Ishikawa (cell line): Measurements from ENCODE around the gene CHD5.

Experiments used
- CEBPB ChIP-seq: IDR thresholded peaks from 2 replicates; pipeline ENCODE4 v1.6.1; 2012
- CREB1 ChIP-seq: IDR thresholded peaks from 2 replicates; pipeline ENCODE4 v1.6.1; 2012; ENCODE audit warnings: low read depth
- EGR1 ChIP-seq: IDR thresholded peaks from 2 replicates; pipeline ENCODE4 v1.6.1; 2012
- EP300 ChIP-seq: IDR thresholded peaks from 2 replicates; pipeline ENCODE4 v1.6.1; 2012; ENCODE audit warnings: borderline replicate concordance
- FOXM1 ChIP-seq: IDR thresholded peaks from 2 replicates; pipeline ENCODE4 v1.6.1; 2012; ENCODE audit warnings: low read depth, borderline replicate concordance
- MAX ChIP-seq: IDR thresholded peaks from 2 replicates; pipeline ENCODE4 v1.6.1; 2012
- NFIC ChIP-seq: IDR thresholded peaks from 2 replicates; pipeline ENCODE4 v1.6.1; 2012
- RAD21 ChIP-seq: IDR thresholded peaks from 2 replicates; pipeline ENCODE4 v1.6.1; 2012; ENCODE audit warnings: low read depth
- REST ChIP-seq: IDR thresholded peaks from 2 replicates; pipeline ENCODE4 v1.6.1; 2012; ENCODE audit warnings: low read depth, mild to moderate bottlenecking
- TAF1 ChIP-seq: IDR thresholded peaks from 2 replicates; pipeline ENCODE4 v1.6.1; 2012; ENCODE audit warnings: low read depth, mild to moderate bottlenecking
- TCF12 ChIP-seq: IDR thresholded peaks from 2 replicates; pipeline ENCODE4 v1.6.1; 2012; ENCODE audit warnings: low read depth
- TEAD4 ChIP-seq: IDR thresholded peaks from 2 replicates; pipeline ENCODE4 v1.6.1; 2012
- YY1 ChIP-seq: IDR thresholded peaks from 2 replicates; pipeline ENCODE4 v1.6.1; 2012; ENCODE audit warnings: low read depth
- ZBTB7A ChIP-seq: IDR thresholded peaks from 2 replicates; pipeline ENCODE4 v1.6.1; 2012; ENCODE audit warnings: low read depth
- TF ChIP-seq, protein P1 (sequence below): IDR thresholded peaks from 2 replicates; pipeline ENCODE4 v1.6.1; 2012

The CHD5 gene

DNA sequence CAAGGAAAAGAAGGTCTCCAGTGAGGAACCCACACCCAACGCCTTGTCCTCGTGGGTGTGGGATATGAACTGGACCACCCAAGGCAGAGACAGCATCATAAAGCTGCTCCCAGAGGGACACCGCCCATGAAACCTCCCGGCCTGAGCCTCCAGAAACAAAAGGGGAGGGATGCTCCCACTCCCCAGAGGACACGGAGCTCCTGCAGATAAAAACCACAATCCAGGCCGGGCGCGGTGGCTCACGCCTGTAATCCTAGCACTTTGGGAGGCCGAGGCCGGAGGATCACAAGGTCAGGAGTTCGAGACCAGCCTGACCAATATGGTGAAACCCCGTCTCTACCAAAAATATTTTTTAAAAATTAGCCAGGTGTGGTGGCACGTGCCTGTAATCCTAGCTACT lies 66.4 kb downstream of the CHD5 start:
- no peak for TF ChIP-seq RAD21
- TF ChIP-seq ZBTB7A = no peak
- TF ChIP-seq NFIC = no peak
- no peak for TF ChIP-seq EGR1
- no peak for TF ChIP-seq TEAD4
- TF ChIP-seq EP300 = no peak
- no peak for TF ChIP-seq MAX
- no peak for TF ChIP-seq REST
- TF ChIP-seq, protein P1, sequence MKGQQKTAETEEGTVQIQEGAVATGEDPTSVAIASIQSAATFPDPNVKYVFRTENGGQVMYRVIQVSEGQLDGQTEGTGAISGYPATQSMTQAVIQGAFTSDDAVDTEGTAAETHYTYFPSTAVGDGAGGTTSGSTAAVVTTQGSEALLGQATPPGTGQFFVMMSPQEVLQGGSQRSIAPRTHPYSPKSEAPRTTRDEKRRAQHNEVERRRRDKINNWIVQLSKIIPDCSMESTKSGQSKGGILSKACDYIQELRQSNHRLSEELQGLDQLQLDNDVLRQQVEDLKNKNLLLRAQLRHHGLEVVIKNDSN = no peak
- TF ChIP-seq YY1 = no peak
- TF ChIP-seq CREB1 = no peak
- no peak for TF ChIP-seq TAF1
- no peak for TF ChIP-seq TCF12
- no peak for TF ChIP-seq CEBPB
- no peak for TF ChIP-seq FOXM1

GRCh38 chr1:6113116-6113515 lies 67.0 kb downstream of the CHD5 start:
- no peak for TF ChIP-seq REST

DNA sequence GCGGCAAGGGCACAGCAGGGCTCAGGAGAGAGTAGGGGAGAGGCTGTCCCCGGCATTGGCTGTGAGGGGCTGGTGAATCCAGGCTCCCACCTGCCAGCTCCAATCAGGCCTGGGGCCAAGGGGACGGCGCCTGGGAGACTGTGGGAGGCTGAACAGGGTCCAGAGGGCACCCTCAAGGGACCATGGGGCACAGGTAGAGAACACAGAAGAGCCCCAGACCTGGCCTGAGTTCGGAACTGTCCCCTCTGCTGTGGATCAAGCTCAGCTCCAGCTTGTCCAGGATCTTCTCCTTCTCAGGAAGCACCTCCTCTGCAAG lies 67.5 kb downstream of the CHD5 start:
- TF ChIP-seq EP300 (no peak), TEAD4 (no peak), CREB1 (no peak), TAF1 (no peak)

GRCh38 chr1:6111991-6112689 lies 68.0 kb downstream of the CHD5 start:
- TF ChIP-seq CREB1 = no peak
- TF ChIP-seq EGR1 = no peak
- no peak for TF ChIP-seq FOXM1
- no peak for TF ChIP-seq ZBTB7A
- no peak for TF ChIP-seq TCF12
- no peak for TF ChIP-seq RAD21
- no peak for TF ChIP-seq TAF1
- TF ChIP-seq, protein P1 = no peak

- TF ChIP-seq RAD21 = no peak
- no peak for TF ChIP-seq CEBPB
- TF ChIP-seq TEAD4 = no peak
- no peak for TF ChIP-seq FOXM1
- TF ChIP-seq, protein P1 = no peak
- no peak for TF ChIP-seq TAF1
- no peak for TF ChIP-seq EP300
- no peak for TF ChIP-seq YY1
- no peak for TF ChIP-seq EGR1
- no peak for TF ChIP-seq ZBTB7A
- TF ChIP-seq CREB1 = no peak
- TF ChIP-seq REST = no peak
- no peak for TF ChIP-seq NFIC
Measured at GRCh38 chr1:6111571-6111970, 68.5 kb downstream of the CHD5 start.
